Activated CD8-positive, alpha-beta memory T cell treated with anti-CD3 and anti-CD28 coated beads, Interleukin-2, amount 50 U/mL, for 24 hours (primary cell): ENCODE measurements around the gene FOSL1.
"Not testable (repeated sequence)": the region's sequence is repeated elsewhere in the genome, so short reads cannot be mapped to it uniquely, and the experiment has no call there.

Experiments used
- DNase-seq: peaks from one replicate; pipeline ENCODE4 v3.0.0-alpha.2; 2020; ENCODE audit errors: extremely low read depth

The FOSL1 gene

DNA sequence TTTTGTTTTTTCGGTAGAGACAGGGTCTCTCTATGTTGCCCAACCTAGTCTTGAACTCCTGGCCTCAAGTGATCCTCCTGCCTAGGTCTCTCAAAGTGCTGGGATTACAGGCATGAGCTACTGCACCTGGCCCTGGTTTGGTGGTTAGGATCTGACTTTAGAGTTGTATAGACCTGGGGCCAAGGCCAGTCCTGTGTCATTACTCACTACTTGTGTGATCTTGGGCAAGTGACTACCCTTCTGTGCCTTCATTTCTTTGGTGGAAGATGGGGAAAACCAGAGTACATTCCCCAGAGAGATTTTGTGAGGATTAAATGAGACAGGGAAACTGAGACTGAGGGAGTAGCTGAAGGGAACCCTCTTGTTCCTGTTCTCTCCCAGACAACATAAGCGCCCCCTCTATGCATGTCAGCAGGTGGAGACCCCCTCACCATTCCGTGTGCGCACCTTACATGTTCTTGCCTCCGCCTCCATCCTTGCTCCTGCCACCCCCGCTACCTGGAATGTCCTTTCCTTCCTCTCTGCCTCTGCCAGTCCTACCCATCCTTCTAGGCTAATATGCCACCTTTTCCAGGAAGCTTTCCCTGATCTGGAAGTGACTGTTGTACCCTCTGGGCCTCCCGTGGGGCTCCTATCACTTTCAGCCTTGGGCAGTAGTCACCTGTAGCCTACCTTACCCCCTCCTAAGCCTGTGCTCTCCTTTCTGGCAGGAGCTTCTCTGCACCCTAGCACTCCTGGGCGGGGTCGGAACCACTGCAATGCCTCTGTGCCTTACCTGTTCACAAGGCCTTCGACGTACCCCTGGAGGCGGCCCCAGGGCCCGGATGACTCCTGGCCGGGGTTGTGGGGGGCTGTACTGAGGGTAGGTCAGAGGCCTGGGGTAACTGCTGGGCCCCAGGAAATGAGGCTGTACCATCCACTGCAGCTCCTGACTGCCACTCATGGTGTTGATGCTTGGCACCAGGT, 3.9 kb downstream of the FOSL1 start:
- DNase-seq = no peak

DNA sequence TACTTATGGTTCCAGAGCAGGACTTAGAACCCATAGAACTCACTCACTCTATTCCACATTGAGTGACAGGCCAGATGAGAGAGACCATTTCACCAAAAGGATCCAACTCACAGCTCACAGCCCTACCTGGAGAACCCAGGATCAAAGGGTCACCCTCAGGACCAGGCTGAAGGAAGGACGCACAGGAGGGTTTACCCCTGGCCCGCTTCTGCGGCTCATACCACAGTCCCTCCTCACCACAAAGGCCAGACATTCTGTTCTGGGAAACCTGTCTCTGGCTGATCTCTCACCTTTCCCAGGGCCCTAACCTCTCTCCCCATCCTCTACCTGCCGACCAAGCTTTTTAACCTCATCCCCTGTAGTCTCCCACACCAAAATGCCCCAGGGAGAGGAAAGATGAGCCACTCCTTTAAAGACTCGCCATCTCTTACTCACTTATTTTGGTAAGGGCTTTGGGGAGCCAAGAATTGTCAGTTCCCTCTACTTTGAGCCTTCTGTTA, 4.7 kb downstream of the FOSL1 start:
- no peak for DNase-seq

DNA sequence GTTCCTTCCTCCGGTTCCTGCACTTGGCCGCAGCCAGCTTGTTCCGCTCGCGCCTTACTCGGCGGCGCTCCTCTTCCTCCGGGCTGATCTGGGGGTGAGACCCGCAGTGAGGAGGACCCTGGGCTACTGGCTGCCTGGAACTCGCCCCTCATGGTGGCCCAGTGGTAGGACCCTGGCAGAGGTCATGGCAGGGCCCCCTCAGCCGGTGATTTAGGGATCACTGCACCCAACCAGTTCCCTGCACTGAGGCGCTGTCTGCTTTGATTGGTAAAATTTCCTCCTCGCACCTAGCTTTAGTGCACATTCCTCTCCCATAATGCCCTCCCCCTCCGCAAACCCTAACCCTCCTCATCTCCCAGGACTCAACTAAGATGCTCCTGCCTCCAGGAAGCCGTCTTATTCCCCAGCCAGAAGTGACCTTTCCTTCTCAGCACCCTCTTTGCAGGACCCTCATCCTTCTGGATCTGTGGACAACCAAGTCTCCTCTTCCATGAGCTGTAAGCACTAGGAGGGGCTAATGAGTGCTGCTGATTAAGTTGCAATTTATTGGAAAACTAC, 6.1 kb downstream of the FOSL1 start:
- DNase-seq = no peak

DNA sequence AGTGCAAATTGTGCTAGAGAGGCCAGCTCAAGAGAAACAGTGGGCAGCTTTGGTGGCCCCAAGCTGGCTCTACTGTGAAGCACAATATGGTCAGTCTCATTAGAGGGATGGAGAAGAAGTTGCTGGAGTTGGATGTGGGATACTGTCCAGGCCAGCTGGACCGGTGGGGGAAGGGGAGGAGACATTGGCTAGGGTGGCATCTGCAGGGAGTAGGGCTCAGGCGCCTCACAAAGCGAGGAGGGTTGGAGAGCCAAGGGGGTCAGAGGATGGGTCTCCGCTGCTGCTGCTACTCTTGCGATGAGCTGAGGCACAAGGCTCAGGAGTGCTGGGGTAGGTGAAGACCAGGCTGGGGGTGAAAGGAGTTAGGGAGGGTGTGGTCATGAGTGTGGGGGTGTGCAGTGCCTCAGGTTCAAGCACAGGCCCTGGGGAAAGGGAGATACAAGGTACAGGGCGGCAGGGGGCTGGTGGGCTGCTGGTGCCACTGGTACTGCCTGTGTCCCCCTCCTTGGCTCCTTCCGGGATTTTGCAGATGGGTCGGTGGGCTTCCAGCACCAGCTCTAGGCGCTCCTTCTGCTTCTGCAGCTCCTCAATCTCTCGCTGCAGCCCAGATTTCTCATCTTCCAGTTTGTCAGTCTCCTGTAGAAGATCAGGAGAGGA, 7.4 kb downstream of the FOSL1 start:
- DNase-seq = no peak

DNA sequence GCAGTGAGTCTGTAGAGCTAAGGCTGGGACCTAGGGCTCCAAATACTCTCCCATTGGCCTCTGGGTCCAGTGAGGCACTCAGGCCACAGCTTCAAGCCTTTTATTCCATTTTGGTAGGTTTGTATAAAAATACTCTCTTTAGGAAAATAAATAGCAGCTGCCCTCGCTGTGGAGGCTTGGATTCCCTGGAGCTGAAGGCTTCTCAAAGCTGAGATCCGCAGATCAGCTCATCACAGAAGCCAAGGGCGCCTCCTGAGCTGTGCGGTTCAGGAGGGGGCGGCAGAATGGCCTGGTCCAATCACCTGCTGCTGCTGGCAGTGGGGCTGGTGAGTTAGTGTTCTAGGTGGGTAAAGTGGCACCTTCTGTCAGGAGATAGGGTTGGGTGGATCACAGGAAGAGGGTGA, 8.0 kb downstream of the FOSL1 start:
- not testable (repeated sequence) for DNase-seq

DNA sequence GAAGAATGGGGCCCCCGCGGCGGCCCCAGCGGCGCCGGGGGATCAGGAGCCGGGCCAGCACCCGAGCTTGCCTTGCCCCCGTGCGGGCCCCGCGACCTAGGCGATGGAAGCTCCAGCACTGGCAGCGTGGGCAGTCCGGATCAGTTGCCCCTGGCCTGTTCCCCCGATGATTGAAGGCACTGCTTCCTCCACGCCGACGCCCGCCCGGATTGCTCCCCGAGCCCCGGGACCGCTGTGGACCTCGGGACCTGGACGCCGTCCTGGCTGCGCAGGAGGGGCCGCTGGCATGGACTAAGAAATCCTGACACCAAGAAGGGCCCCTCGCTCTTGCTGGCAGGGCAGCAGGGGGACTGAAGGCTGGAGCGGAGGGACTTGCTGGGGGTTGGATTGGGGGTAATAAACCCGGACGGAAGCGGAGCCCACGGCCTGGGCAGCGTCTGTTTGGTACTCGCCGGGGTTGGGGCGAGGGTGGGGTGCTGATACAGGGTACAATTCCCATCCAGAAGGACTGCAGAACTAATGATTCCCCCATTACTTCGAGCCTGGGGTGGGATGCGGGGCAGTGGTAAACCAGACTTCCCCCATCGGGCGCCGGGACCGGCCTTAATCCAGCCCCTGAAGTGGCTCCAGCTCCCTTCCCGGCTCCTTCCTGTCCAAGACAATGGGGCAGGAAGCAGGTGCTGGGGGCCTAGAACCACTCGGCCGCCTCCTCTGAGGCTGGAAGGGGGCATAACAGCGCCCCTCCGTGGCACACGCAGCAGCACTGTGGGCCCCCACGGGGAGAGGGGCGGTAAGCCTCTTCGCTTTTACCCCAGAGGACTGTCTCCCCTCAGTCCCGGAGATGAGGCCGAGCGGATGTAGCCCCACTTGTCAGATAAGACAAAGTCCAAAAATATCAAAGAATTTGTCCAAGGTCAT, 8.7 kb downstream of the FOSL1 start:
- no peak for DNase-seq

DNA sequence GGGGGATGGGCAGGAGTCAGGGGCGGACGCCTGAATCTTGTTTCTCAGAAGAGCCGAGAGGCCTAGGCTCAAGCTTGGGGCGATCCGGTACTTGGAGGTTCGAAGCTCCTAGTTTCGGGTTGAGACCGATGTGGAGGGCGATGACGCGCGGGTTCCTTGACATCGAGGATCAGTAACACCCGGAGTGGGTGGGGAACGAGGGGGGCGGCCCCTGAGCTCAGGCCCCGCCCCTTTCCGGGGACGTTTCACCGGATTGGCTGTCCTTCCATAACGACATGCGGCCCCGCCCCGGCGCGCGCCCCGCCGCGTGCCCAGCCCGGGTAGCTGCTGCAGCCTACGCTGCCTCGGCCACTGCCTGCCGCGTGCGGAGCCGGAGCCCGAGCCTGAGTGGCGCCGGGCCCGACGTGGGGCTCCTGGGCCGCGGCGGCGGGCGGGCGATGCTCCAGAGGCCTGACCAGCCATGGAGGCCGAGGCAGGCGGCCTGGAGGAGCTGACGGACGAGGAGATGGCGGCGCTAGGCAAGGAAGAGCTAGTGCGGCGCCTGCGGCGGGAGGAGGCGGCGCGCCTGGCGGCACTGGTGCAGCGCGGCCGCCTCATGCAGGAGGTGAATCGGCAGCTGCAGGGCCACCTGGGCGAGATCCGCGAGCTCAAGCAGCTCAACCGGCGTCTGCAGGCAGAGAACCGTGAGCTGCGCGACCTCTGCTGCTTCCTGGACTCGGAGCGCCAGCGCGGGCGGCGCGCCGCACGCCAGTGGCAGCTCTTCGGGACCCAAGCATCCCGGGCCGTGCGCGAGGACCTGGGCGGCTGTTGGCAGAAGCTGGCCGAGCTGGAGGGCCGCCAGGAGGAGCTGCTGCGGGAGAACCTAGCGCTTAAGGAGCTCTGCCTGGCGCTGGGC, 9.6 kb downstream of the FOSL1 start, which contains the start of gene CCDC85B:
CCDC85B (plus strand) TSS at position 350 of the 895 bp plus-strand sequence; CDS start at position 461, 111 bp downstream.
- peak; percentile 97 for DNase-seq

DNA sequence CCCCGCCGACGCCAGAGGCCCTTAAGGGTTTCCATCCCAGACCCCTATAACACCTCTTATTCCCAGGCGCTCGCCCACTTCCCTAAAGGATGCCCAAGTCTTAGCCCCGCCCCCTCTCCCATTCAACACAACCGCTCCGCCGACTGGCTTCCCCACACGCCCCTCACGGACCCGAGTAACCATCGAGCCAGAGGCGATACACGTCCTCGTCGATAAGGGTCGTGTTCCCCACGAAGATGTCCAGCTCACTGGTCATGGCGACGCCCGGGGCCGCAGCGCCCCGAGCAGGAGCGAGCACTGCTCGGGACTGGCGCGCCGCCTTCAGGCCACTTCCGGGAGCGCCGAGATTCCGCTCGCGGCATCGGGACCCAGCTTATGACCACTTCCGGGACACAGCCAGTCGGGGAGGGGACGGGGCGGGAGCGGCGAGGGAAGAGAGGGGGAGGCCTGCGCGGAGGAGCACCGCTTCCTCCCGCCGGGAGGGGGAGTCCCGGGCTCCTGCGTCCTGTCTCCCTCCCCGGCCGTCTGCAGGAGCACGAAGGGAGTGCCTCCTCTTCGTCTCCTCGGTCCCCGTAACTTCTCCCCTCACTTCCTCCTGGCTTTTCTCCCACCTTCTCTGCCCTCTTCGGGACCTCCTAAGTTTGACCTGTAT, 11.9 kb downstream of the FOSL1 start, which contains the start of gene FIBP:
FIBP (minus strand) TSS at position 309 of the 652 bp plus-strand sequence; CDS start at position 256, 53 bp downstream.
- DNase-seq = peak; percentile 89

DNA sequence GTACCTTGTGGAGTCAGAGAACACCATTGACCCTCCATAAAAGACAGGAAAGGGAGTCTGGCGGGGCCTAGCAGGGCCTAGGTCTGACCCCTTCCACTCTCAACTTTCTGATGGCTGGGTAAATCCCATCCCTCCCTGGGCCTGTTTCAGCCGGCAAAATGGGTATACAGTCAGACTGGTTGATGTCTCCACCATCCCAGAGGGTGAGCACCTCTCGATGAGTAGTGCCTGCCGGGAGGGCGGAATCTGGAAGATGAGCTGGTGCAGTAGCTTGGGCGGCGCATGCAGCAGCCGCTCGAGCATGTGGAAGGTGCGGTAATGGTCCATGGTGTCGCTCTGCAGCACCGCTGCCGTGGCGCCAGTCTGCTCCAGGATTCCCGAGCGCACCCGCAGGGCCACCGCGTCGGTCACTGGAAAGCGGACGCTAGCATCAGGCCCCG, 12.4 kb downstream of the FOSL1 start:
- no peak for DNase-seq

DNA sequence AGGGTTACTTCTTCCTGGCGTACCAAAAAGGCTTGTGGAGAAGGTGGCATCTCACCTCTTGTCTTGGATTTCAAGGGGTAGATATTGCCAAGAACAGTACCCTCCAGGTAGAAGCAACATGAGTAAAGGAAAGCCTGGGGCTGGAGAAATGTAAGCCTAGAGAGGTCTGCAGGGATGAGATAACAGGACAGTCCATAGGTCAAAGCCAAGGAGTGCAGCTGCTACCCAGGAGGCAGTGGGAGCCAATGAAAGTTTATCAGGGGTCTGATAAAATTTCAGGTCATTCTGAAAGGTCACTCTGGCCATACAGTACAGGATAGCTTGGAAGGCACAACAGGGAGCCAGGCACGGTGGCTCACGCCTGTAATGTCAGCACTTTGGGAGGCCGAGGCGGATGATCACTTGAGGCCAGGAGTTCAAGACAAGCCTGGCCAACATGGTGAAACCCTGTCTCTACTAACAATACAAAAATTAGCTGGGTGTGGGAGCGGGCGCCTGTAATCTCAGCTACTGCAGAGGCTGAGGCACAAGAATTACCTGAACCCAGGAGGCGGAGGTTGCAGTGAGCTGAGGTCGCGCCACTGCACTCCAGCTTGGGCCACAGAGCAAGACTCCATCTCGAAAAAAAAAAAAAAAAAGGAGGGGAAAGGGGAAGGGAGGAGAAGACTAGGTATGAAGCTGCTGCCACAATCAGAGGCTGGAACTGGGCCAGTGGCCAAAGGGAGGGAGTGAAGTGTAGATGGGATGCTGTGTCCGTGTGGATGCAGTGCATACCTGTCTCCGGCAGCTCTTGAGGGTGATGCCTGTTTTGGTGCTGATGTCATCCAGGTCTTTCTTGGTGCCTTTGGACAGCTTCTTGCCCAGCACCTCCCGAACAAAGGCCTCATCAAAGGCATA, 13.1 kb downstream of the FOSL1 start:
- no peak for DNase-seq

DNA sequence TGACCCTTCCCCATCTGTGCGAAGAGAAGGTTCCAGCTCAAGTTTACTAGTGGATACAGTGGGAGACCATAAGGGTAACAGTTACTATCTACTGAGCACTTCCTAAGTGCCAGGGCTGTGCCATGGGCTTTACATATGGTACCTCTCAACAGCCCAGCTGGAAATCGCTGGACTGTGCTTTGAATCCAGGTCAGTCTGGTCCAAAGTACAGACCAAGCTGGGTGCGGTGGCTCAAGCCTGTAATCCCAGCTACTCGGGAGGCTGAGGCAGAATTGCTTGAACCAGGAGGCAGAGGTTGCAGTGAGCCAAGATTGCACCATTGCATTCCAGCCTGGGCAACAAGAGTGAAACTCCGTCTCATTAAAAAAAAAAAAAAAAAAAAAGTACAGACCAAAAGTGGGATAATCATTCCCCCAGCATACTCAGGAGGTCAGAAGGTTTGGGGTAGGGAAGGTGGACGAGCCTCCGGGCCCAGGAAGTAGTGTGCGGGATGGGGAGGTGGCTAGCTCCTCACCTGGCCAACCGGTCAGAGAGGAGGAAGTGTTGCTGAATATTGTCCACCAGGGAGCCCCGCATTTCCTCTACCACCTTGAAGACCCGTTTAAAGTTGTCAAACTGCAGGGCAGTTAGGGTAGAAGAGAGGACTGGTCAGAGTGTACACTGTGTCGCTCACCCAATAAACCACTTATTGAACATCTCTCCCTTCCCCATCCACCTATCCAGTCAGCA, 14.2 kb downstream of the FOSL1 start:
- no peak for DNase-seq

DNA sequence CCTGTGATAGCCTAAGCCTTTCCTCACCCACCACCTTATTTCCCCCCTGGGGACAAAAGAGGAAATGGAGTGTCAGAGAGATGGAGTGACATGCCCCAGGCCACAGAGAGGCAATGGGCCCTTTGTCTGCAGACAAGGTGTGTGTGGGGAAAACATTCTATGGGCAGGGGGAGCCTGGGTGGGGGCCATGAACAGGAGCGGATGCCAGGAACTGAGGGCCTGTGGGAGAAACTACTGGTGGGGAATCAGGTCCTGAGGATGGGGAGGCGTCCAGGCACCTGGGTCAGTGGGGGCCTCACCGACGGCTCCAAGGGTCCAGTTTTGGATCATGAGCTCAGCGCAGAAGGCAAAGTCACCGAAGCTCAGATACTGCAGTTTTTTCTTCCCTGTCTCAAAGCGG, 15.0 kb downstream of the FOSL1 start:
- no peak for DNase-seq

DNA sequence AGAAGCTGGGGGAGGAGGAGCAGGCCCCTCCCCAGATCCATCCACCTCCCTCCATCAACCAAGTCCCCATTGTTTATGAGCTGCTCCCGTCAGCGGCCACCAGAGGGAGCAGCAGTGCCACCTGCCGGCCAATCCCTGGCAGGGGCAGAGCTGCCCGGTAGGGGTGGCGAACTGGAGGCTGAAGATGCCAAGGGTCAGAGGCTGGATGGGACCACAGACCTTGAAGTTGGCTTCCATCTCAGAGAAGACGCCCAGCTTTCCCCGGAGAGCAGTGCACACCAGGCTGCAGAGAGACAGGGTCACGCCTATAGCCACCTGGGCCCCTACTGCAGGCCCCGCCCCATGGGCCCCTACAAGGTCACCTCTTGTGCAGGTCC, 15.5 kb downstream of the FOSL1 start:
- DNase-seq = peak; percentile 62

DNA sequence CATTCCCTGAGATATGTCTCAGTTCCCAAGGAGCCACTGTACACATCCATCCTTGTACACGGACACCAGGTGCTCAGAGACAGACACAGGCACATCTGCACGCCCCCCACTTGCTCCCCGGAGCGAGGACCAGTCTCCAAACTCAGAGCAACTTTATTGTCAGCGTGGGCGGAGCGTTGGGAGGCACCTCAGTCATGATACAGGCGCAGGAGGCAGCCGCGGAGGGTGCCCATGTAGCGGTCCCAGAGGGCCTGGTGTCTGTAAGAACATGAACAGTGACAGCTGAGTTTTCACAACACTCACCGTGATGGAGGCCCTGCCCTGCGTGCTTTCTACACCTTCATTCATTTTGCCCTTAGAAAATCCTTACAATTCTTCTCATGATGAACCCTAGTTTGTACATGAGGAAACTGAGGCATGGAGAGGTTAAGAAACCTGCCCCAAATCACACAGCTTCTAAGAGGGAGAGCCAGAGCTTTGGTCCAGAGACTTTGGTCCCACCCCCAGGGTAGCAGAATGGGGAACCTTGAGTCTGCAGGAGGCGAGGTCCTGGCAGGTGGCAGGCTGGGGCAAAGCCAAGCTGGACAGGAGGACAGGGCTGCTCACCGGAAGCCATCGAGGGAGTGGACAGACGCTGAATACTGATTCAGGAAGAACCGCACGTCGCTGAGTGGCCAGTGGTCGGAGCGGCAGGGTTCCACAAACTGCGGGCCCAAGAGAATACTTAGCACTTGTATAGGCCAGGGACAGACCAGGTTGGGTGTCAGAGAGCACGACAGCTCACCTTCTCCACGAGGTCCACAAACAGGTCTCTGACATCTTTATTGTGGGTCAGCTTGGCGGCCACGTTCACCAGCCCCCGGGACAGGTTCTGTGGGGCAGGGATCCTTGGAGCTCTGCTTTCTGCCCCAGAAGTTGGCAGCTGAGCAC, 16.1 kb downstream of the FOSL1 start:
- DNase-seq = no peak

DNA sequence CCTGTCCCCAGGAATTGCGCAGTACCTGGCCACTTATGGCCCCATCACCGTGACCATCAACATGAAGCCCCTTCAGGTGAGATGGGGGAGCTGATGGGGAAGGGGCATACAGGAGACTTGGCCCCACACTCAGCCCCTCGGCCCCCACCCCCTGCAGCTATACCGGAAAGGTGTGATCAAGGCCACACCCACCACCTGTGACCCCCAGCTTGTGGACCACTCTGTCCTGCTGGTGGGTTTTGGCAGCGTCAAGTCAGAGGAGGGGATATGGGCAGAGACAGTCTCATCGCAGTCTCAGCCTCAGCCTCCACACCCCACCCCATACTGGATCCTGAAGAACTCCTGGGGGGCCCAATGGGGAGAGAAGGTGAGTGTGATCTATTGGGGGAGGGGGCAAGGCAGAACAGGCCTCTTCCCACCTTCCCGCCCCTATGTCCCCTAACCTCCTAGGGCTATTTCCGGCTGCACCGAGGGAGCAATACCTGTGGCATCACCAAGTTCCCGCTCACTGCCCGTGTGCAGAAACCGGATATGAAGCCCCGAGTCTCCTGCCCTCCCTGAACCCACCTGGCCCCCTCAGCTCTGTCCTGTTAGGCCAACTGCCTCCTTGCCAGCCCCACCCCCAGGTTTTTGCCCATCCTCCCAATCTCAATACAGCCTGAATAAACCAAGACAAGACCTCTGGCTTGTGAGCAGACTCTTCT, 17.0 kb downstream of the FOSL1 start:
- no peak for DNase-seq
